Right ventricle myocardium superior (tissue), 1 donor: ENCODE data around the gene IQCH. TPM values are rescaled to one million over a fixed set of nuclear protein-coding genes. Genes with fewer than 3 reads are reported as not detected.
"Not testable (repeated sequence)": the region's sequence is repeated elsewhere in the genome, so short reads cannot be mapped to it uniquely, and the experiment has no call there.

Experiments
- ATAC-seq: fragments of 200-7000 bp; cut with Tn5 transposase; one replicate; pipeline ENCODE4 v1.9.1; 2020; ENCODE audit warnings: mild to moderate bottlenecking; ENCODE audit not compliant: poor library complexity
- DNase-seq: peaks from one replicate; pipeline ENCODE4 v3.0.0-alpha.2; 2020
- intact Hi-C: fragments of 100-400 bp; cut with DNase I; formaldehyde crosslinking; loops from one replicate; pipeline ENCODE4 v1.11.2; 2022
- total RNA-seq: library from RNA; stranded (reverse); fragmentation: NEBNext Ultra II Directional; extraction: Animal tissue kit (Norgen Biotek cat#: 25700); gene quantifications from one replicate; pipeline ENCODE4 v1.2.1, GENCODE V29; 2021
- donor health status: DM: no; HTN: yes; CAD: no; lungs with severe emphysema.

Gene IQCH
- total RNA-seq, 1 donor from 2014 or later, result 1.6 TPM

GRCh38 chr15:67405208-67406191, 150.9 kb downstream of the IQCH start:
- DNase-seq, result no peak
- ATAC-seq, result no peak
- intact Hi-C loops, result no loop called here

GRCh38 chr15:67406257-67406861, 151.8 kb downstream of the IQCH start:
- DNase-seq (no peak), ATAC-seq (no peak)
- intact Hi-C loops, result no loop called here

- DNase-seq, result no peak
- ATAC-seq, result no peak
- intact Hi-C loops, result no loop called here
Observed at GRCh38 chr15:67407786-67408185, 153.2 kb downstream of the IQCH start.

GRCh38 chr15:67409175-67409574, 154.6 kb downstream of the IQCH start:
- no peak for DNase-seq
- intact Hi-C loops, result no loop called here
- ATAC-seq, result no peak

- ATAC-seq, result no peak
- intact Hi-C loops, result no loop called here
Observed at GRCh38 chr15:67411486-67411885, 156.9 kb downstream of the IQCH start.

GRCh38 chr15:67413770-67414390, 159.3 kb downstream of the IQCH start:
- ATAC-seq, result peak; percentile 45

More at GRCh38 chr15:67411486-67411885, 156.9 kb downstream of the IQCH start:
- DNase-seq, result no peak

GRCh38 chr15:67415181-67415580, 160.6 kb downstream of the IQCH start:
- intact Hi-C loops, result no loop called here
- DNase-seq, result no peak
- ATAC-seq, result no peak

More at GRCh38 chr15:67413770-67414390, 159.3 kb downstream of the IQCH start:
- intact Hi-C loops, result no loop called here
- no peak for DNase-seq

GRCh38 chr15:67416891-67417290, 162.3 kb downstream of the IQCH start:
- ATAC-seq, result no peak
- no peak for DNase-seq
- intact Hi-C loops, result no loop called here

GRCh38 chr15:67419705-67420104, 165.1 kb downstream of the IQCH start:
- ATAC-seq (no peak), DNase-seq (no peak)
- intact Hi-C loops, result no loop called here

- ATAC-seq (no peak), DNase-seq (no peak)
- intact Hi-C loops, result no loop called here
Observed at GRCh38 chr15:67420137-67420536, 165.6 kb downstream of the IQCH start.

GRCh38 chr15:67421105-67421504, 166.5 kb downstream of the IQCH start:
- ATAC-seq (no peak), DNase-seq (no peak)
- intact Hi-C loops, result no loop called here

- ATAC-seq (no peak), DNase-seq (no peak)
- intact Hi-C loops, result no loop called here
Observed at GRCh38 chr15:67422296-67422695, 167.7 kb downstream of the IQCH start.

GRCh38 chr15:67433495-67434099, 179.0 kb downstream of the IQCH start:
- ATAC-seq, result peak; percentile 60
- no peak for DNase-seq
- intact Hi-C loops, result loop anchor here (5.0 kb wide), 1 partner anchor 486 kb away; no protein-coding TSS in a partner anchor

GRCh38 chr15:67436351-67437250, 182.0 kb downstream of the IQCH start:
- ATAC-seq, intact Hi-C loops: not testable (repeated sequence)
- peak; percentile 47 for DNase-seq

- intact Hi-C loops, result no loop called here
- DNase-seq, result no peak
- no peak for ATAC-seq
Observed at GRCh38 chr15:67444100-67444499, 189.5 kb downstream of the IQCH start.

GRCh38 chr15:67446449-67446848, 191.9 kb downstream of the IQCH start:
- no peak for DNase-seq
- intact Hi-C loops, result no loop called here
- ATAC-seq, result no peak

GRCh38 chr15:67448372-67448771, 193.8 kb downstream of the IQCH start:
- DNase-seq, intact Hi-C loops, ATAC-seq: not testable (repeated sequence)

GRCh38 chr15:67453703-67454102, 199.1 kb downstream of the IQCH start:
- intact Hi-C loops, DNase-seq, ATAC-seq: not testable (repeated sequence)
